Measurements from ENCODE around the gene CFAP46.
"Not testable (repeated sequence)": the region's sequence is repeated elsewhere in the genome, so short reads cannot be mapped to it uniquely, and the experiment has no call there.

The CFAP46 gene

DNA sequence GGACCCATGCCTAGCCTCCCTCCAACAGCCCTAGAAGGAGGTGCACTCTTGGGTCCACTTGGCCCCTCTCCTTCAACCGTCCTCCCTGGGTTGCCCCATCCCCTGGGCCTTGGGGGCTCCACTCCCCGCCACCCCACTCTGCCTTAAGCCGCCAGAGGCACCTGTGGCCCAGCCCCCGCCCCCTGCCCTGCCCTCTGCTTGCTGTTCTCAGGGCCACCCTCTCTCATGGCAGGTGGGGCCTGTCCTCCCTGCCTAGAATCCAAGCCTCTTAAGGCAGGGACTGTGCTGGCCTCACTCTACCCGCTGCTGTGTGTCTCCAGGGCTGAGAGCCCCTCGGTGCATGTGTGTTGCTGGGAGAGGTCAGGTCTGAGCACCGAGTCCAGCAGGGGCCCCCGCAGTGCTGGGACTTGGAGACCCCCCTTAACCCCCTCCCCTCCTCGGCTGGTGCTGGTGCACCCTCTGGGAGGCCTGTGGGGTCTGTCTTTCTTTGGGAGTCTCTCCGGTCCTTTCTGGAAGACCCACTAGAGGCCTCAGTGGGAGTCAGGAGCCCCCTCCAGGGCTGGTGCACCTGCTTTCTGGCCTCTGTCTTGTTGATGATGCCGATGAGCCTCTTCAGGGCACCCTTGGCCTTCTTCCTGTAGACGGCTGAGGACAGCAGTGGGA lies 43.8 kb downstream of the CFAP46 start:
- DNase-seq = no peak

DNA sequence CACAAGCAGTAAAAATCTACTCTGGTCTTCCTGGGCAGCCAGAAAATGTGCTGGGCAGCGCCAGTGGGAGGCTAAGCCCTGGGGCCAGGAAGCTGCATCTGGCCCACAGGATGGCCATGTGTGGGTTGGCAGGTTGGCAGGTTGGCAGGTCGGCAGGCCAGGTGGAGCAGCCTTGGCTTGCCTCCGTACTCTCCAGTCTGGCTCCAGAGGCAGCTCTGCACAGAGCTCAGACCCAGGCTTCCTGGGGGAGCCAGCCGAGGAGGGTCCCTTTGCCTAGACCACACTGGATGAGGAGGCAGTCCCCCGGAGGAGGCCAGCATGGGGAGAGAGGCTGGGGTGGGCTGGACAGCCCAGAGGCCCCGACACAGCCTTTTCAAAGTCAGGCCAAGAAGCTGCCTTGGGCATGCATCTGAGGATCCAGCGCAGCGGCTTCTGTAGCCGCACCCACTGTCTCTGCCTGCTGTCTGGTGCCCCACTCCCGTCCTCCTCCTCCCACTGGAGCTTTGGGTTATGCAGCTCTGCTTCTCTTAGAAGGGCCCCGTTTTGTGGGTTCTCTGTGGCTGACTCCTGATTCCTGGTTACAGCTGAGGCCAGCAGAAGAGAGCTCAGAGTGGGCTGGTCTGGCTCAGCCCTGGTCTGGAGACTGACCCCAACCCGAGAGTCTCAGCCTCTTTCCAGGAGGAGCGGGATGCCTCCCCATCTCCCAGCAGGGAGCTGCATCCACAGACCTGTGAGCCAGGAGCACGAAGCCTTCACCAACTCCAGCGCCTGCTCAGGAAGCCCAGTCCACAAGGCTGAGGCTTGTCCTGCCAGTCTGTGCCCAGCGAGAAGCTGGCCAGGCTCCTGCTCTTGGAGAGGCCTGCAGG lies 44.6 kb downstream of the CFAP46 start:
- DNase-seq = no peak

- DNase-seq = not testable (repeated sequence)
These were observed 48.6 kb downstream of the CFAP46 start for GRCh38 chr10:132893786-132894185.

DNA sequence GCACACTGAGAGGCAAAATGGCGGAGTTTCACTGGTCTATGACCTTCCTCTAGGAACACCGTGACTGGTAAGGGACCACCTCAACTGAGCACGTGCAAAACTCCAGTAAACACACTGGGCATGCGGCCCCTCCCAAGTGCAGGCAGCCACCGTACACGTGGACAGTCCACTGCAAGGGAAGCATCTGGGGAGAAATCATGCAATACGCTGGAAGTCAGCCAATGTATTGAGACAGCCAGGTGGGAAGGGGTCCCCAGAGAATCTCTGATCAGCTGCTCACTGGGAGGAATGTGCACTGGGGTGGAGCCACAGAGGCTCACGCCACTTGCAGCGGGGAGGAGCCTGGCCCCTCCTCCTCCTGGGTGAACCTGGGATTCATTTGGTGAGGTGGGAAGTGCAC lies 49.3 kb downstream of the CFAP46 start:
- no peak for DNase-seq

- no peak for DNase-seq
These were observed 50.4 kb downstream of the CFAP46 start for GRCh38 chr10:132892004-132892403.

DNA sequence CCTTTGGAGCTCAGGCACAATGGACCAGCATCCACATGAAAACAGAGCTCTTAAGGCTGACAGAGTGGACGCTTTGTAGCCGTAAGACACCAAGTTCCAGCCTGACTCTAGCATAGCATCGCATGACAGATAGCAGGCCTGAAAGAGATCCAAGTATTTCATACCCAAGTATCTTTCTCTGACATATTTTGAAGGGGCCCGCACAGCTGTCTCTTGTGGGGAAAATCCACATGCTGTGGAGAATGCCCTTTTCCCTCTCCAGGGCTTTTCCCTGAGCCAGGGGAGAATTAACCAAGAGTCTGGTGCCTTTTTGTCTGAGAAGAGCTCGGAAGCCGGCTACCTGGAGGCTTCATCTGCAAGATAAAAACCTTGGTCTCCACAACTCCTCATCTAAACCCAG lies 51.0 kb downstream of the CFAP46 start:
- no peak for DNase-seq

GRCh38 chr10:132890301-132890700 lies 52.1 kb downstream of the CFAP46 start:
- DNase-seq = no peak

- no peak for DNase-seq
These were observed 52.8 kb downstream of the CFAP46 start for GRCh38 chr10:132889556-132889955.

GRCh38 chr10:132888898-132889490 lies 53.4 kb downstream of the CFAP46 start:
- no peak for DNase-seq

GRCh38 chr10:132888446-132888845 lies 53.9 kb downstream of the CFAP46 start:
- not testable (repeated sequence) for DNase-seq

- DNase-seq = no peak
These were observed 55.9 kb downstream of the CFAP46 start for GRCh38 chr10:132886211-132887099.

DNA sequence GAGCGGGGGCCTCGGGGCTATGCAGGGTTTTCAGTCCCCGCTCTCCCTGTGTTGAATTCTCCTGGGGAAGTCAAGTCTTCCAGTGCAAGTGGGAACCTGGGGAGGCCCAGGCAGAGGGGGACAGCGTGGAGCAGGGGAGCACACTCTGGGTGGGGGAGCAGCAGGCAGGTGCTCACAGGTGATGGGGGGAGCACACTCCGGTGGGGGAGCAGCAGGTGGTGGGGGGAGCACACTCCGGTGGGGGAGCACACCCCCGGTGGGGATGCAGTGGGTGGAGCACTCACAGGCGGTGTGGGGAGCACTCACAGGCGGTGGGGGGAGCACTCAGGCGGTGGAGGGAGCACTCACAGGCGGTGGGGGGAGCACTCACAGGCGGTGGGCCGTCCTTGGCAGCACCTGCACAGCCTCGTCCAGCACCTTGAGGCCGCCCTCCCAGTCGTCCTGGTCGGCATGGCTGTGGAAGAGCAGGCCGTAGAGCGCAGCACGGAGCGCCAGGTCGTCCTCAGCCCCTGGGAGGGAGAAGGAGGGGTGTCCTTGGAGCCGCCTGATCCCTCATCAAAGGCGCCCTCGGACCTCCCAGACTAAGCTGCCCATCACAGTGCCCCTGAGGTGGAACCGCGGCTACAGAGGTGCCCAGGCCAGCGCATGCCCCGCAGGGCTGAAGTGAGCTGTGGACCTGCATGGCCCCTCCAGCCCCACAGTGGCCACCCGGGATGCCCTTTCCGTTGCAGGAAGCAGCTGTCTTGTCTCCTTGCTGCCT lies 56.7 kb downstream of the CFAP46 start:
- DNase-seq = no peak

DNA sequence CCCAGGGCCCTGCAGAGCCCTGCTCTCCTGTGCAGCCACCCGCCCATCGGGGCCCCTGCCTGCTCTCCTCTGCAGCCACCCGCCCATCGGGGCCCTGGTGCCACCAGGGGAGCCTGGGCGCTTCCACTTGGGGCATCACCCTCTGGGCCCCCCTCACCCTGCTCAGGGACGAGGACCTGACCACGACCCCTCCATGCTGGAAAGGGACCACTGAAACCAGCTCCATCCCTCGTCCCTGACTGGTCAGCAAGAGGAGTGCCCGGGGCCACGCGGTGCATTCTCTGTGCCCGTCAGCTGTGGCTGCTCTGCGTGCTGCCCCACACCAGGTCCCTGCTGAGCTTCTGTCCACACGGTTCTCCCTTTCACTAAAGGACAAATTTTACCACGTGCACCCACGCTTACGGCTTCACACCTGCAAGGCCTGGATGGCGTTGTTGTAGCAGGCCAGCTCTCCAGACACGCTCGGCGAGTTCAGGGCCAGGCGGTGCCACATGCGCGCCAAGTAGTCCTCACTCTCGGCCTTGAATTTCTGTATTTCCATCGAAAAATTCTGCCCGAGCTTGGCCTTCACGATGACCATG lies 57.6 kb downstream of the CFAP46 start:
- DNase-seq = no peak

DNA sequence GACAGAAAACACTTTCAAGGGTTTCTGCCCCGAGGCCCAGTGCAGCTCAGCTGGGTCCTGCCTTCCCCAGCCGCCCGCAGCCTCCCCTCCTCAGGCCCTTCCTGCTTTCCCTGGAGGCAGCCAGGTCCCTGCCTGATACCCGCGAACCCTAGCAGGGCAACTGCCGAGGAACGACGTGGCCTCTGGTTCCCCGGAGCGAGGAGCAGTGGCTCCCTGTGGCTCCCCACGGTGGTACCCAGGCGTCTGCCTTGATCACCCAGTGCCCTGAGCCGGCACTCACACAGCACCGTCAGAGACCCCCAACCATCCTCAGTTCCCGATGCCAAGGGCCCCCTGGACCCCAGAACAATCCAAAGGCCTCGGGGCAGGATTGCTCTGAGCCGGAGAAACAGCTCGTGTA lies 58.3 kb downstream of the CFAP46 start:
- DNase-seq = no peak

DNA sequence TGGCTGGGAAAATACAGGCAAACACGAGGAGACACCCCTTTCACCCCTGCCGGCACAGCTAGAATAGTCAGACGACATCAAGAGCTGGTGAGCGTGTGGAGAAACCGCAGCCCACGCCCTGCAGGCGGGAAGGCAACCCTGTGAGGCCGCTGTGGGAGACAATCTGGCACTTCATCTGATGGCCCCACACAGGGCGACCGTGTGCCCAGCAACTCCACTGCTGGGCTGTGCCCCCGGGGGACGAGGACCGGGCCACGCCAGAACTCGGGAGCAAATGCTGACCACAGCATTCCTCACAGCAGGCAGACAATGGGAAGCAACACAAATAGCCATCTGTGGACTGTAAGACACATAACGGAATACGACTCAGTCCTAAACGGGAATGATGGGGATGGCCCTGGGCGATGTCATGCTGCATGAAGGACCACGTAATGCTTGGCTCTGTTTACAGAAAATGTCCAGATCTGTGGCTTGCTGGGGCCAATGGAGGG lies 58.9 kb downstream of the CFAP46 start:
- DNase-seq = no peak

DNA sequence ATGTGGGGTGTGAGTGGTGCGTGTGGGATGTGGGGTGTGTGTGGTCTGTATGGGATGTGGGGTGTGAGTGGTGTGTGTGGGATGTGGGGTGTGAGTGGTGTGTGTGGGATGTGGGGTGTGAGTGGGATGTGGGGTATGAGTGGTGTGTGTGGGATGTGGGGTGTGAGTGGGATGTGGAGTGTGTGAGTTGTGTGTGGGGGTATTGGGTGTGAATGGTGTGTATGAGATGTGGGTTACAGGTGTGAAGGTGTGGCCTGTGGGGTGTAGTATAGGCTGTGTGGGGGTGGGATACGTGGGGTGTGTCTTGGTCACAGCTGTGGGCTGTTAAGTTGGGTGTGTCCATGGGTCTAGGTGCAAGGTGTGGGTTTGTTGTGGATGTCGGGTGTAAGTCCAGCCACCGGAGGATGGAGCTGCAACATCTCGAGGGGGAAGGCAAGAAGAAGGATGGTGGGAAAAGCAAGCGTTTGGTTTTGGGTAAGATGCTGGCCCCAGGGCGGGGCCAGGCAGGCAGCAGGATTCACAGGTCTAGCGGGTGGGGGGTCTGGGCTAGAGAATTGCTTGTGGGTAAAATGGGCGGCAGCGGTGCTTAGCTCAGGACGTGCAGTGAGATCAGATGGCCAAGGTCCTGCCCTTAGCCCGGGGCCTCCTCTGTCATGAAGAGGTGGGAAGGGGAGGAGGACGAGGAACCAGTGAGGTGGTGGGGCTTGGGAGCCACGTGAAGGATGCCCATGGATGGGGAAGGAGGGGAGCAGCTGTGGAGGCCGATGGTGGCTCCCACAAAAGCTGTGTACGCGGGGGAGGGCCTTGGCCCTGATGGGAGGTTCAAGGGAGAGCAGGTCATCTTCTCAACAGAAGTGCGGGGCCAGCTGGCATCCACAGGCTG lies 60.1 kb downstream of the CFAP46 start:
- no peak for DNase-seq

GRCh38 chr10:132881186-132881920 lies 61.0 kb downstream of the CFAP46 start:
- DNase-seq = no peak

GRCh38 chr10:132880128-132880981 lies 62.0 kb downstream of the CFAP46 start:
- DNase-seq = no peak
